ENCODE results near the gene CXCL9.
"Not testable (repeated sequence)": the region's sequence is repeated elsewhere in the genome, so short reads cannot be mapped to it uniquely, and the experiment has no call there.

DNA sequence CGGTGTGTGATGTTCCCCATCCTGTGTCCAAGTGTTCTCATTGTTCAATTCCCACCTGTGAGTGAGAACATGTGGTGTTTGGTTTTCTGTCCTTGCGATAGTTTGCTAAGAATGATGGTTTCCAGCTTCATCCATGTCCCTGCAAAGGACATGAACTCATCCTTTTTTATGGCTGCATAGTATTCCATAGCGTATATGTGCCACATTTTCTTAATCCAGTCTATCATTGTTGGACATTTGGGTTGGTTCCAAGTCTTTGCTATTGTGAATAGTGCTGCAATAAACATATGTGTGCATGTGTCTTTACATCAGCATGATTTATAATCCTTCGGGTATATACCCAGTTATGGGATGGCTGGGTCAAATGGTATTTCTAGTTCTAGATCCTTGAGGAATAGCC lies 45.2 kb downstream of the CXCL9 start:
- TF ChIP-seq CTCF (conservative IDR thresholded peaks at IDR 0.05; ENCODE audit: low read length); EZH2phosphoT487 (IDR thresholded peaks at IDR 0.05; ENCODE audit: borderline replicate concordance): not testable (repeated sequence)

All from Loucy (cell line).